Activated T-cell treated with anti-CD3 and anti-CD28 coated beads for 1 hour (primary cell): Measurements from ENCODE around the gene HORMAD2.
"Not testable (repeated sequence)": the region's sequence is repeated elsewhere in the genome, so short reads cannot be mapped to it uniquely, and the experiment has no call there.

Experiments used
- DNase-seq: peaks from one replicate; pipeline ENCODE4 v3.0.0-alpha.2; 2020; ENCODE audit warnings: low read depth

Gene HORMAD2

DNA sequence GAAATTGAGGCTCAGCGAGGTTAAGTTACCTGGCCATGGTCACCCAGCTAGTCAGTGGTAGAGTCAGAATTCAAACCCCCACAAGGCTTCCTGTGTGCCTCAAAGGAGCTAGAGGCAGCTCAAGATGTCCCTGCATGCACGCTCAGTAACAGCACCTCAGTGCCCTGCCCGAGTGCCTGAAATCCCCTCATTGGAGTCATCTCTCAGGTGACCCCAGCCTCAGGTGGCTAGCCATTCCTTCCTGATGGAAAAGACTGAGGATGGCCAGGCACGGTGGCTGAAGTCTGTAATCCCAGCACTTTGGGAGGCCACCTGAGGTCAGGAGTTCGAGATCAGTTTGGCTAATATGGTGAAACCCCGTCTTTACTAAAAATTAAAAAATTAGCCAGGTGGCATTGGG, 129.4 kb downstream of the HORMAD2 start:
- no peak for DNase-seq

DNA sequence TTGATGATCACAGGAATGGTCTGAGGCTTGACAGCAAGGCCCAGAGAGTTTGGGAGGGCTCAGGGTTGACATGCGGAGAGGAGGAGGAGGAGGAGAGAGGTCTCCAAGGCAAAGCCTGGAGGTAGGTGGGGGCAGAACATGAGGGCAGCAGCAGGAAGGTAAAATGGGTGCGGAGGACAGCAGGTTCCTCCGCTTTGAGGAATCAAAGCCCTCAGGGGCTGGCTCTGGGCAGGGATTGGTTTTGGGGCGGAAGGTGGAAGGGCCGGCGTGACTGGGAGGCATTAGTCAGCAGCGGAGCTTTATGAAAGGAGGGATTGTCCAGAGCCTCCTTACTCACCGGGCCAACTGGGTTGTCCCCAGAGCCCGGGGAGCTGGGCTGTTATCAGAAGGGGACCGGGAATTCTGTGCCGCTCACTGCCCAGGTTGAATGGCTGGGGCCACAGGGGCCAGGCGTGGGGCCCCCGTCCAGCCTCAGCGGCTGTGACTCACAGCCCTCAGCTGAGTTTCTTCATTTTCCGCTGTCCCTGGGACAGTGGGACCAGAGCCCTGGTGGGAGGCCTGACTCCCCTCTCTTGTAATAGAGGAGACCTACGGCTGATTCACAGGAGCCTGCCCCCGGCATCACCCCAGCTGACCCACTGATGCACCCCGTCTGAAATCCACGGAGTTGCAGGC, 130.1 kb downstream of the HORMAD2 start:
- no peak for DNase-seq

DNA sequence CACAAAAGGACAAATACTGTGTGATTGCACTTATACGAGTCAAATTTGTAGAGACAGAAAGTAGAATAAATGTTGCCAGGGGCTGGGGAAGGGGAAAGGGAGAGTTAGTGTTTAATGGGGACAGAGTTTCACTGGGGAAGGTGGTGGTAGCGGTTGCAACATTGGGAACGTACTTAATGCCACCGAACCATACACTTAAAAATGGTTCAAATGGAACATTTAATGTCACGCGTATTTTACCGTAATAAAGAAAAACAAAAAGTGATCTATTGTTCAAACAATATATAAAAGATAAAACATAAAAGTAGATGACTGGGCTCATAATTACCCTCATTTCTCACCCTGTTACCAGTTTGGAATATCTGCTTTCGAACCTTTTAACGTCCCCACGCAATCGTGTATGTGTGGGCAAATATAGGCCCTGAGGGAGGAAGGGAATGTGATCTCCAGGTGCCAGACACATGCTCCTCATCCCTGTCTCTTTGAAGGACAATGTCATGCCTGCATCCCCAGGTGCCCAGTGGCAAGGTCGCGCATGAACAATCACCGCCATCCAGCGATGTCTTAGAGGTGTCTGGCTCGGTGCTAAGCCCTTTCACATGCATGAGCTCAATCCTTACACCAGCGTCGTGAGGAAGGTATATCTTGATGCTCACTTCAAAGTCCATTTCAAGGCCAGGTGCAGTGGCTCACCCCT, 131.0 kb downstream of the HORMAD2 start:
- DNase-seq: no peak

DNA sequence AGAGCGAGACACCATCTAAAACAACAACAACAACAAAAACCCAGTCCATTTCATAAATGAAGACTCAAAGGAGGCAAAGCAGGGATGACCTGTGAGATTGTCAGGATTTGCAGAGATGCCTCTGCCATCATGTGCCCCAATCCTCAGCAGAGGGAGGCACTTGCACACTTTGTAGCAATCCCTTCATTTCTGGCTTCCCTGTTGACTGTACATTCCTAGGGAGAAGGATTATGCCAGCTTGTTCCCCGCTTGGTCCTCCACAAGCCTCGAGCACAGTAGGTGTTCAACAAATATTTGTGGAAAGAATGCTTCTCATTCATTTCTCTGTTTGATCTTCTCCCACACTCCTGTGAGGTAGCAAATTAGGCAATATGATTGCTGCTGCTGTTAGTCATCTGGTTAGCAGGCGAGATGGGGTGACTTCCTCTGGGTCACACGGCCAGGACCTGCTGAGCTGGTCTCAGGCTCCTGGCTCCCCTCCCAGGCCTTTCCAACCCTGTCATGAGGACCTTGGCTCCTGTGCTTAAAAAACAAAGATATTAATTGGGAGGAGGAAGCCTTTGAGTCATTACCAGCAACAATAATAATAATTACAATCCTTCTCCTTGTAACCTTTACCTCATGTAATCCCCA, 132.2 kb downstream of the HORMAD2 start:
- no peak for DNase-seq

DNA sequence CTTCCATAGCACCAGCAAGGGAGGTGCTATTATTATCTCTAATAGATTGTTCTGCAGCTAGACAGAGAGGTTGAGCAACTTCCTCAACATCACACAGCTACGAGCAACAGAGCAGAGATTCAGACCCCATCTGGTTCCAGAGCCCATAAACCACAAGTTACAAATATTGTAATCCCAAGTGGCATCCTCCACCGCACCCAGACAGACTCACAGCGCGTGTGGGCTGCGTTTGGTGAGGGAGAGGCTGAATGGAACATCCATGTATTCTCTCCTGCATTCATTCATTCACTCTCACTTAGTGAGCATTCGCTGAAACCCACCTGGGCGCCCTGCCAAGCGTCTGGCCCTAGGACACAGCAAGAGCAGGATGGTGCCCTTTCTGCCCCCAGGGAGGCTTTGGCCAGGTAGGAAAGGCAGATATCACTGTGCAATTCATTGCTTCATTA, 132.8 kb downstream of the HORMAD2 start:
- DNase-seq: no peak

DNA sequence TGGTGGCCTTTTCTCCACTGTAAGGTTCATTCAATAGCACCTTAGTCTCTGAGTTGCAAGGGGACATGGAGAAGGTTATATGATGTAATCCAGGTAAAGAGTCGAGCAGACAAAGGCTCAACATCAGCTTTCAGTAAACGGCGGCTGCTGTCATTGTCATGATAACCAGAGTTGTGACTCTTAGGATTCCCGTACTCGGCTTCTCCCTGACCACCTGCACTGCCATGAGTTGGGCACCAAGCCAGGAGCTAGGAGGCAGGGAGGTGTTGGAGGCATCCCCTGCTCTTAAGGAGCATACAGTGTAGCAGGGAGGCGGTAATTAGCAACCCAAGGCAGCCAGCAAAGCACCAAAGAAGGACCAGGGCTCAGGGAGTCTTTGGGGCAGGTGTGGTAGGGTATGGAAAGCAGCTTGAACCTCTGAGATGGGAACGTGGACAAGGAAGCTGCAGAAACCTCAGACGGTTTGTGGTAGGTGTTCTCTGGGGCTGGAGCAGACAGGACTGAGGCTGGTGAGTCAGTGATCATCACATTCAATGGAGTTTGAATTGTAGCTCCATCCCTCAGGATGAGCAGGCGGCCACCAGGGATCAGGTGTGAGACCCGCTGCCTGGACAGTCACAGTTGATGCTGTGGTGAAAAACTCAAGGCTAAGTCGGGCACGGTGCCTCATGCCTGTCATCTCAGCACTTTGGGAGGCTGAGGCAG, 134.6 kb downstream of the HORMAD2 start:
- DNase-seq: no peak

DNA sequence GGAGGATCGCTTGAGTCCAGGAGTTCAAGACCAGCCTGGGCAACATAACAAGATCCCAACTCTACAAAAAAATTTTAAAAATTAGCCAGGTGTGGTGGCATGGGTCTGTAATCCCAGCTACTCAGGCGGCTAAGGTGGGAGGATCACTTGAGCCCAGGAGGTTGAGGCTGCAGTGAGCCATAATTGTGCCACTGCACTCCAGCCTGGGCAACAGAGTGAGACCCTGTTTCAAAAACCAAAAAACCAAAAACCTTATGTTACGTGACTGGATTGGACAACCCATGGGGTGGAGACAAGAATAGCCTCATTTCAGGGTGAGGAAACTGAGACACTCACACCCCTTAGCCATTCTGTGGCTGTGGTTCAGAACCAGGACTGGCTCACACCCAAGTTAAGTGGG, 136.0 kb downstream of the HORMAD2 start:
- not testable (repeated sequence) for DNase-seq

DNA sequence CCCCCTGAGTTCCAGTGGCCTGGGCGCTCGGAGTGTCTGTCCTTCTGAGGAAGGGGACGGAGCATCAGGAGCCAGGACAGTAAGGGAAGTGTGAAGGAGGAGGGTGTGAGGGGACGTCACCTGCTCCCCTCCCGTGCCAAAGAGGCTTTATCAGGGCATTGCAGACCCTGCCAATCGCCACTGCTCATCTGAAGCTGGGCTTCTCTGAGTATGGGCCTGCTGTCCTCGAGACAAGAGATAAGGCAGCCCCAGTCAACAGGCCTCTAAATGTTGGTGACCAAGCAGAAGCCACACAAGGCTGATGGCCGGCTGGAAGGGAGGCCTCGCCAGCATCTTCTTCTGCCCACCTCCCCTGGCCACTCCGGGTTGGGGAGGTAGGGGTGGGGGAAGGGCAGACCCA, 136.4 kb downstream of the HORMAD2 start:
- DNase-seq: no peak

DNA sequence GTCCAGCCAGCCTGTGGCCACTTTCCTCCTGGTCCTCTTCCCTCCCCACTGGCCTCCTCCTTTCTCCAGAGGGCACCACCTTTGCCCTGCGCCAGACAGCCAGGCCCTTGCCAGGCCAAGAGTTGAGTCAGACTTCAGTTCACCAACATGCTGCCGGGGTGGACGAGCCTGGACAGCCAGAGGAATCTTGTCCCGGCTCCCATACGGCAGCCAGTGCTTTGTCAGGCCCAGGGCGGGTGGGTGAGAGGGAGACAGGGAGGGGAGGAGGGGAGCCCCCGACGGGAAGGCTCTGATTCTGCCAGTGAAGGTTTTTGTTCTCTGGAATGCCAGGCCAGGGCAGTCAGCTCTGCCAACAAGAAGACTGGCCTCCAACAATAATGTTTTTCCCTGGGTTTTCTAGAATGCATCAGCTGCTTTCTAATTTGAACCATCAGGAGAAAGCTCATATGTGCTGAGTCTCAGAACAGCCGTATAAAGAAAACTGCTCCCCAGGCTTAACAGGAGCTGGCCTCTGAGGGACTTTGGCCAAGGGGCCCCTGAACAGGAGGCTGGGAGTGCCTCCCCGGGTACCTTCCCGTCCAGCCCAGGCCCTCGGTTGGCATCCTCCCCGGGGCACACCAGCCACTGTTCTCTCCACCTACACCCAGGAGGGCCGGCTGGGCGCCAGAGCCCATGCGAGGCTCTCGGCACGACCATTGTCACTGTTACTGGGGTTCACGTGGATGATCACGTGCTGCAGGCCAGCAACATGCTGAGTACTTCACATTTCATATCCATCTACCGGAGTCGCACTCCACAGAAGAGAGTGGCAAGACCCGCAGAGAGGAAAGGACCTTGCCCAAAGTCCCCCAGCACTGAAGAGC, 137.7 kb downstream of the HORMAD2 start:
- no peak for DNase-seq

DNA sequence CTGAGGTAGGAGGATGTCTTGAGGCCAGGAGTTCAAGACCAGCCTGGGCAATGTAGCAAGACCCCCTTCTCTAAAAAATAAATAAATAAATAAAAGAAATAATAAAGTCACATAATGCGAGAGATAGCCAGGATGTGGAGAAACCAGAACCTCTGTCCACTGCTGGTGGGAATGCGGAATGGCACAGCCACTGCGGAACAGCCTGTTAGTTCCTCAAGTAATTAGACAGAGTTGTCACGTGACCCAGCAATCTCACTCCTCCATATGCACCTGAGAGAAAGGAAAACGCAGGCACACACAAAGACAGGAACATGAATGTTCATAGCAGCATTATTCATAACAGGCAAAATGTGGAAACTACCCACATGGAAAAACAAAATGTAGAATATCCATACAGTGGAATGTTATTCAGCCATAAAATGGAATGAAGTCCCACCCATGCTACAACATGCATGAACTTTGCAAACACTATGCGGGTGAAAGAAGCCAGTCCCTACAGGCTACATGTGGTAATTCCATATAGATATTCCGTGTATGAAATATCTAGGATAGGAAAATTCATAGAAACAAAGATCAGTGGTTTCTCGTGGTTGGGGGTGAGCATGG, 138.9 kb downstream of the HORMAD2 start:
- DNase-seq: no peak

DNA sequence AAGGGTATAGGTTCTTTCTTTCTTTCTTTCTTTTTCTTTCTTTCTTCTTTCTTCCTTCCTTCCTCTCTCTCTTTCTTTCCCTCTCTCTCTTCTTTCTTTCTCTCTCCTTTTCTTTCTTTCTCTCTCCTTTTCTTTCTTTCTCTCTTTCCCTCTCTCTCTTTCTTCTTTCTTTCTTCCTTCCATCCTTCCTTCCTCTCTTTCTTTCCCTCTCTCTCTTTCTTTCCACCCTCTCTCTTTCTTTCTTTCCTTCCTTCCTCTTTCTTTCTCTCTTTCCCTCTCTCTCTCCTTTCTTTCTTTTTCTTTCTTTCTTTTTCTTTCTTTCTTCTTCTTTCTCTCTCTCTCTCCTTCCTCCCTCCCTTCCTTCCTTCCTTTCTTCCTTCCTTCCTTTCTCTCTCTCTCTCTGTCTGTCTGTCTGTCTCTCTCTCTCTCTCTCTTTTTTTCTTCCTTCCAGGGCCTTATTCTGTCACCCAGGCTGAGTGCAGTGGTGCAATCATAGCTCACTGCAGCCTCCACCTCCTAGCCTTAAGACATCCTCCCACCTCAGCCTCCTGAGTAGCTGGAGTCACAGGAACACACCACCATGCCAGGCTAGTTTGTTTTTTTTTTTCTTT, 139.5 kb downstream of the HORMAD2 start:
- DNase-seq: no peak

DNA sequence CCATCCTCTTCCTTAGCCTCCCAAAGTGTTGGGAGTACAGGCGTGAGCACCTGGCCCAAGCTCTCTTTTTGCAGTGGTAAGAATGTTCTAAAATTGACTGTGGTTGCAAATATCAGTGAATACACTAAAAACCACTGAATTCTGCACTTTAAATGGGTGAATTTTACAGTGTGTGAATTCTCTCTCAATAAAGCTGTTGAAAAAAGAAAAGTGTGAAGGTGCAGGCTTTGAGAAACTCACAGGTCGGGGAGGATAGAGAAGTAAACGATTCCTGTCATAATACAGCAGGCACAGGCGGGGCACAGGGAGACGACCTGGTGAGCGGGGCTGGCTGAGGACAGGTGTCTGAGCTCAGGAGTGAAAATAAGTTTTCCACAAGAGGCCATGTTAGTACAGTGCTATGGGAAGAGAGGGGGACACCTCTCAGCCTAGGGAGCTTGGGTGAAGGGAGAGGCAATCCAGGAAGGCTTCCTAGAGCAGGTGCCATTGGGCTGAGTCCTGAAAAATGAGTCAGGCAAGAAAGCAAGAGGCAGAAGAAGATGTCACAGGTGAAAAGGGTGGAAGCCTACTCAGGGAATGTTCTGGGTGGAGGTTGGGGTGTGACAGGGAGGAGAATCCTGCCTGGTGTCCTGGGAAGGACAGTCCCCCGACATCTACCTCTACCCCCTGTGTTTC, 140.2 kb downstream of the HORMAD2 start:
- no peak for DNase-seq

DNA sequence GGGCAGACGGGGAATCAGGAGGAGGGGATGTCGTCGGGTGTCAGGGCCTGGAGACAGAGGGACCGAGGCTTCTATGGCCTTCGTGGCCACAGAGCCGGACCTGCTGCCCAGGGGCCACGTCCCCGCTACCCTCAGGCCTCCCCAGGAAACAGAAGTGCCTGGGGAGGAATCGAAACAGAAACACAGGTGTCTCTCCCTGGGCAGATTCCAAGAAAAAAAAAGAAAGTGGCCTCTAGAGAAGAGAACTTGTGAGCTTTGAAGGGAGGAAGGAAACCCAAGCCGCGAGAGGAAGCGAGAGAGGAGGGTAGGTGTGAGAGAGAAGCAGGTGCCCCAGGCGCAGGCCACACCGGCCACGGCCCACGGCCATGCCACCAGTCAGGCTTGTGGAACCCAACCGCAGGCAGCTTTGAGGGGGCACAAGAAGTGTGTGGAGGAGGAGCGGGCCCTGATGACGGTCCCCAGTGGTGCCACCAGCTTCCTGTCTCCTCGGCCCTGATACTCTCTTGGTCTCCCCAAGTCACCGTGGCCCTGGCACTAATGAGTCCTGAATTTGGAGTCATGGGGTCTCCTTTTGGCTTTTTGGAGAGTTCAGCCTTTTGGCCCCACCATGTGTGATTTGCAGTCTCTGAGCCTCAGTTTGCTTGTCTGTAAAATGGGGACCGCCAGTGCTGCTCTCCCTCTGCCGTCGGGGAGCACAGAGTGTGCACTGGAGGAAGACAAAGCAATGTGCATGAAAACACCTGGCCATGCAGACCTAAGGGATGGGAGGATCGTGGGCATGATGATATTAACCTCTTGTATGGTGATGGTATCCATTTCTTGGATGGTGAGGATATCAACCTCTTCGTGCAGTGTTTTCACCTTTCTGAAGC, 141.1 kb downstream of the HORMAD2 start:
- DNase-seq: peak; percentile 20

DNA sequence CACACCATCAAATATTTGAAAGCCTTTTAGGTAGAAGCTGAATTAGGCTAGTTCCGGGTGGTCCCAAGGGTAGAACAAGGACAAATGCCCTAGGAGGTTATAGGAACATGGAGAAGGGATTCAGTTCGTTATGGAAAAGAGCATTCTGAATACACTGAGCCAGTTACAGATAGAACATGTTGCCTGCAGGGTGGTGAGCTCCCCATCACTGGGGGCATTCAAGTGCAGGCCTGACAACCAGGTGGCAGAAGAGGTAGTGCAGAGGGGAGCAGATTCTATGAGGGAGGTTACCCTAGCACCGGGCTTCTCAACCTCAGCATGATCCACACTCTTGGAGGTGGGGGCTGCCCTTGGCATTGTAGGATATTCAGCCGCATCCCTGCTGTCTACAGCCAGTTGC, 142.1 kb downstream of the HORMAD2 start:
- DNase-seq: no peak

DNA sequence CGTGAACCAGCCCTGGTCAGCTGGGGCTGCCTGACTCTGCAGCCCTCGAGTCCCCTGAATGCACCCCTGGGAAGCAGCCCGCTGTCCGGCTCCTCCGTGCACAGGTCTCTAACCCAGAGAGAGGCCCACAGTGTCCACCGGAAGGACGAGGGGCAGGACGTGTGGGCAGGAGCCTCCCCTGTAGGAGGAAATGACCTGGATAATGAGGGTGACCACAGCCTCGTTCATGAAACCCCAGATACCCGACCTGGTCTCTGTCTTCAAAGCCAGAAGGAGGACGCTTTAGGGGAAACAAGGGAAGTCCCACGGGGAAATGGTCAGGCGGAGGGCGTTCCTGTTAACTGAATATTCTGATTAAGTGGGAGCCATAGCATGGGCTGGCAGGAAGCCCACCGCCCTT, 143.0 kb downstream of the HORMAD2 start:
- no peak for DNase-seq

DNA sequence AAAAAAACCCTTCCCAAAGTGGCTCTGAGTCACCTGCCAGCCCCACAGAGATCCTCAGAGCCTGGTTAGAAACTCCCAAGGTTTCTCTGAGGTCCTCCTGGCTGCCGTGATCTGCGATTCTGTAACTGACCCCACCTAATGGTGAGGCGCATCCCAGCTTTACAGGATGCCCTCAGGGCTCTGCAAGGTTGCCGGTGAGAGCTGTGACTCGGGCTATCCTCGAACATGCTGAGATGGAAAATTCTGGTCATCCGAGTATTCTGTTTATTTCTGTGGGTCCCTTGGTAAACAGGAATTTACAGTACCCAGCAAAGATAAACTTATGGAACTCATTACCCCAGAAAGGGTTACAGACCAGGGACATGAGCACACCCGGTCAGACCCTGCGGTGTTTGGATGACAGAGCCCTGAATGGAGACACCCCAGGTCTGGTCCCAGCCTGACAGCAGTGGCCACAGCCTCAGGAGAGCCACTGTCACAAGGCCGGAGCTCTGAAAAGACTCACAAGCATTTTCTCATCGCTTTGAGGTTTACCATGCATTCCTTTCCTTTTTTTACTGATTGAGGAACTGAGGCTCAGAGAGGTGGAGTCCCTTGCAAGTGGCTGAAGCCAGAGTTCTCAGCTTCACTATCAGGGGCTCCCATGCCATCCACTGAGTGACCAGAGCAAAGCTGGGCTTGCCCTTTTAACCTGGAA, 144.0 kb downstream of the HORMAD2 start:
- DNase-seq: no peak

DNA sequence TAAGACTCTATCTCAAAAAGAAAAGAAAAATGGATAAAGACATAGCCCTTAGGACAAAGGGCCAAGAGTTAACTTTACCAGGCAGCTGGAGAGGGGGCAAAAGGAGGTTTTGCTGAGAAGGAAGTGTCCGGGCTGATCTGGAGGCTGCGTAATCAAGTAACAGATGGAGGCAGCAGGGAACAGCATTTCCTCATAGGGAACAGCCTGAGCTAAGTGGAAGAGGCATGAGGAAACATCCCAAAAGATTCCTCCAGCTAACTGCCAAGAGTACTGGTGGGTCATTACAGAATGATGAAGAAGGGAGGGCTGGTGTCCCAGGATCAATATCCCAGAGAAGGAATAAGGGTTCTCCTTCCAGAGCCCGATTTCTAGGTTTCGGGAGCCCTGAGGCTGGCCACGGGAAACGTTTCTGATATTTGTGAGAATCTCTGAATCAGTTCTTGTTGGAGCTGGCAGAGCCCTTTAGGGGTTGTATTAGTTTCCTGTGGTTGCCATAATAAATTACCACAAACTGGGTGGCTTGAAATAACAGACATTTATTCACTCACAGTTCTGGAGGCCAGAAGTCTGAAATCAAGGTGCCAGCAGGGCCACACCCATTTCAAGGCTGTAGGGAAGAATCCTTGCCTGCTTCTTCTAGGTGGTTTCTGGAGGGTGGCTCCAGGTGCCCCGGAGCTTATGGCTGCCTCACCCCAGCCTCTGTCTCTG, 145.1 kb downstream of the HORMAD2 start:
- DNase-seq: no peak

DNA sequence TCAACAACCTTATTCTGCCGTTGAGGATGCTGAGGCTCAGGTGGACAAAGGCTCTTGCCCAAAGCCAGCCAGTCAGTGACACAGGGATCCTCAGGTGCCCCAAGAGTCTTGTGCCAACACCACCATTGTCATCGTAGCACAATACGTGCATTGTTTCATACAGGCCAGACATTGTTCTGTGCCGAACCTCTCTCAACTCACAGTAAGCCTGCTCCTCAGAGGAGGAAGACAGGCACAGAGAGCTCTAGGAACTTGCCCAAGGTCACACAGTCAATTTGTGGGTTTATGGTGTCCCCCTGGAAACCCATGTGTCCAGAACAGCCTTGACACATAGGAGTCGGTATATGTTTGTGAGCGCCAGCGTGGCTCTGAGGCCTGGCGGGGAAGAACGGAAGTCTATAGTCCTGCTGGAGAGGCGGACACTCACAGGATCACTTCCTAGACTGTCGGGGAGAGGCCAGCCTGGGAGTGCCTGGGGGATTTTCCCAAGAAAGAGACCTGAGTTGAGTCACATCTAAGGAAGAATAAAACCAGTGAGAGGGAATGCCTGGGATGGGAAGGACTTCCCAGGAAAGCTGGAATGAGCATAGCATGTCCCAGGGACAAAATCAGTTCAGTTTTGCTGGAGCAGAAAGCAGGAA, 146.0 kb downstream of the HORMAD2 start:
- DNase-seq: no peak
